Fibroblast of skin of right biceps (primary cell): ENCODE data around the gene SRCAP.

ENCODE experiments used
- DNase-seq: peaks from one replicate; pipeline ENCODE4 v3.0.0-alpha.2; 2013

The SRCAP gene

DNA sequence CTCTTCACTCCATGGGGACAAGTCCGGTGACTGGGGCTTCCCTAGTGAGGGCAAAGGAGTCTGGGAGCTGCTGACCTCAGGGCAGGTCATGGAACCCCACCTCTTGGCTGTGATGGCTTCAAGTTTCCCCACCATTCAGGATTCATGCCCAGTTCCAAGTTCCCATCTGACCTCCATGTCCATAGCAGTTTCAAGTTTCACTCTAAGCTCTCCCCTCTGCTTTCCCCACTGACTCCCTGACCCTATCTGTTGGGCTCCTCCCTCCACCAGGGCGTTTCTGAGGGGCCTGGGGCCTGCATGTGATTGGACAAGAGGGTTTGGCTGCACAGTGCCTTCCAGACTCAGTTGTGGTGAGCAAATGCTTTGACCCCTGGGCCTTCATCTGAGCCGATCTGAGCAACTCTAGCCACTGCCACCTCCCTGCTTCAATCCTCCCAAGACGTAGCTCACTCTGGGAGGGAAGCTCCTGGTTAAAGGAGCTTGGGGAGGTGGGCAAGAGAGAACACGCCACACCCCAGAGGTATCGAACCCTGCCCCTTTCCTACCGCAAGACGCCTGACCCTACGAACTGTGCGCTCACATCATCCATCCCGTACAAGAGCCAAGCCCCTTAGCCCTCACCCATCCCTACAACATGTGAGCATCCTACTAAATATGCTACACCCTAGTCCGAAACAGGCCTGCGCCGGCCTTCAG lies 79.7 kb downstream of the SRCAP start:
- DNase-seq, result no peak

DNA sequence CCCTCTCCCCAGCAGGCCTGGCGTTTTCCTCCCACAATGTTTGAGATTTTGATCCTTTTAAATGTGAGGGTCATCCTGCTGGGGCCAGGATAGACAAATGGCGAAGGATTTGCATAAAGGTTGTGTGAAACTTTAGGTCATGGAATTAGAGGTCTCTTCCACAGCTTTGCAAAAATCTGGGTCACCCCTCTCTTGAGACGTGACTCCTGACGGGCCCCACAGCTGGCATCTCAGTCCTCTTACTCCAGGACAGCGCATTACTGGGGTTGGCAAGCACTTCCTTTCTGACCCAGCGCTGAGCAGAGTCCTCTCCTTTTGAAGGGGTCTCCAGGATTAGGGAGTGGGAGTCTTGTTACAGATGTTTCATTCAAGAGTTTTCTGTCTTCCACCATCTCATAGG lies 80.6 kb downstream of the SRCAP start:
- no peak for DNase-seq

DNA sequence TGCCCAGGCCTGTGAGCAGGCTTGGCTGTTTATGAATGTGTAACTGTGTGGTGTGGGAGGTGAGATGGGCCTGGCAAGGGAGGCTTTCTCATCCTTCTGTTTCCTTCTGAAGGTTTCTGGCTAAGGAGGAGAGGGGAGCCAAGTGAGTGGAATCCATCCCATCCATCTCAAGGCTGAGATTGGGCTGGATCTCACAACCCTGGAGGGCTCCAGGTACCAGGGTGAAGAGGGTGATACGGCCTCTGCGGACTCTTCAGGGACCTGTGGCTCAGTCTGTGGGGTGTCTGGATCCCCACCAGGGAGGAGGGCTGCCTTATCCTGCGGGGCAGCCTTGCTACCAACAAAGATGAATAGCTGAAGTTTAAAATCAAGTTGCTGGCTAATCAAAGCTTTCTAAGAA lies 81.0 kb downstream of the SRCAP start:
- no peak for DNase-seq

DNA sequence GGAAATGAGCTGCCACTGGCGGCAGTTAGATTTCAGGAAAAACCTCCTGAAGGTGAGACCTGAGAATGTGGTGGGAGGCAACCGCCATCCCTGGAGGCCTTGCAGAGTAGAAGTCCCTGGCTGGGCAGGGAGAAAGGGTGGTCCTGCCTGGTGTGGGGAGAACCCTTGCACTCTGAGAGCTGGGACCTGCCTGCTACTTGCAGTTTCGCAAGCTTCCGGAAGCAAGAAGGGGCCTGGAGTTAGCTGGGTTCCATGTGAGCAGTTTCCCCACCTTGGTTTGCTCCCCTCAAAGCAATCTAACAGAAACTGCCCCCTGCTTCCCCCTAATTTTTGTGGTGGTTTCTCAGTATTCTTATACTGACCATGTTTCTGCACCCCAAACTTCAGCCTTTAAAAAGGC lies 81.6 kb downstream of the SRCAP start:
- no peak for DNase-seq

DNA sequence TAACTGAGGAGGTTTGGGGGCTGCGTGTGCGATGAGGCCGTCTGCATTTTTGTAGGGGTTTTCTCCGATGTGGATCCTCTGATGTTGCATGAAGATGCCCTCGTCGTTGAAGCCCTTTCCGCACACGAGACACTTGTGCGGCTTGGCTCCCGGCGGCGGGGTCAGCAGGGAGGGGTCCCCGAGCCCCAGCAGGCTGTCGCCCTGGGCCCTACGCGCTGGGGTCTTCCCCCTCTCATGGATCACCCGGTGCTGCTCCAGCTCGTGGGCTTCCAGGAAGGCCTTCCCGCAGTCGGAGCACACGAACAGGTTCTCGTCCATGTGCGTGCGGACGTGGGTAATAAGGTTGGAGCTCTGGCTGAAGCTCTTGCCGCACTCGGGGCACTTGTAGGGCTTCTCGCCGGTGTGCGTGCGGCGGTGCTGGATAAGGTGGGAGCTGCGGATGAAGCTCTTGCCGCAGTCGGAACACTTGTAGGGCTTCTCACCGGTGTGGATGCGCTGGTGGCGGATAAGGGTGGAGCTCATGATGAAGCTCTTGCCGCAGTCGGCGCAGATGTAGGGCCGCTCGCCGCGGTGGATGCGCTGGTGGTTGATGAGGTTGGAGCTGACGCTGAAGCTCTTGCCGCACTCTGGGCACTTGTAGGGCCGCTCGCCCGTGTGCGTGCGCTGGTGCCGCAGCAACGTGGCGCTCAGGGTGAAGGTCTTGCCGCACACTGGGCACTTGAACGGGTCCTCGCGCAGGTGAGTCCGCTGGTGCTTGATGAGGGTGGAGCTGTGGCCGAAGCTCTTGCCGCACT lies 83.7 kb downstream of the SRCAP start:
- DNase-seq, result no peak

DNA sequence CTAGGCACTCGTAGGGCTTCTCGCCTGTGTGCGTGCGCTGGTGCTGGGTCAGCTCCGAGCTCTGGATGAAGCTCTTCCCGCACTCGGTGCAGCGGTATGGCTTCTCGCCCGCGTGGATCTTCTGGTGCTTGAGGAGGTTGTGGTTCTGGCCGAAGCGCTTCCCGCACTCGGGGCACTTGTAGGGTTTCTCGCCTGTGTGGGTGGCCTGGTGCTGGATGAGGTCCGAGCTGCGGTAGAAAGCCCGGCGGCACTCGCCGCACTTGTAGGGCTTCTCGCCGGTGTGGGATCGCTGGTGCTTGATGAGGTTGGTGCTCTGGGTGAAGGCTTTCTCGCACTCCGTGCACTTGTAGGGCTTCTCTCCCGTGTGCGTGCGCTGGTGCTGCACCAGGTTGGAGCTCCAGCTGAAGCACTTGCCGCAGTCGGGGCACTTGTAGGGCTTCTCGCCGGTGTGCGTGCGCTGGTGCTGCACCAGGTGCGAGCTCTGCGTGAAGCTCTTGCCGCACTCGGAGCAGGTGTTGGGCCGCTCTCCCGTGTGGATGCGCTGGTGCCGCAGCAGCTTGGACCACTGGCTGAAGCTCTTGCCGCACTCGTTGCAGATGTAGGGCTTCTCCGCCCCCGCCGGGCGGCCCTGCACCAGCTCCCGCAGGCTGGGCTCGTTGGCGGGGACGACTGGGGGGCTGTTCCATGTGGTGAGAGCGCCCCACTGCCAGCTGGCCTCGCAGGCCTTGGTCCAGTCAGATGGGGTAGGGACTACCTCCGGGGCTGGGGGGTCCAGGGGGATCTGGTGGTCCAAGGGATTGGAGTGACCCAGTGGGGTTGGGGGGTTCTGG lies 84.5 kb downstream of the SRCAP start:
- DNase-seq, result no peak

DNA sequence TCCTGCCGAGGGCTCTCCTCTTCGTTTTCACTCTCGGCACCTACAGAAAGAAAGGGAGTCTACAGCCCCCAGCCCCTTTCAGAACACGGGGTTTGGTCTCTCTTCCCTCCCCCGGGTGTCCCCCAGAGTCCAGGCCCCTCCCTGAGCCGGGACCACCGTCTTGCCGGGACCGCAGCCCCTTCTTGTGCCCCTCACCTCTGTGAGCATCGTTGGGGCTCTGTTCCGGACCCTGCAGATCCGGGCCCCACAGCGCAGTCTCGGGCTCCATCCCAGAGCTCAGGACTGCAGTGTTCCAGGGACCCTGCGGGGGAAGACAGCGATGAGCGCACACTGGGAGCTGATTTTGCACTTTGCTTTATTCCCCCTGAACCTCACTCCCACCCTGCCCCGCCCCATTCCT lies 85.2 kb downstream of the SRCAP start:
- DNase-seq, result no peak

DNA sequence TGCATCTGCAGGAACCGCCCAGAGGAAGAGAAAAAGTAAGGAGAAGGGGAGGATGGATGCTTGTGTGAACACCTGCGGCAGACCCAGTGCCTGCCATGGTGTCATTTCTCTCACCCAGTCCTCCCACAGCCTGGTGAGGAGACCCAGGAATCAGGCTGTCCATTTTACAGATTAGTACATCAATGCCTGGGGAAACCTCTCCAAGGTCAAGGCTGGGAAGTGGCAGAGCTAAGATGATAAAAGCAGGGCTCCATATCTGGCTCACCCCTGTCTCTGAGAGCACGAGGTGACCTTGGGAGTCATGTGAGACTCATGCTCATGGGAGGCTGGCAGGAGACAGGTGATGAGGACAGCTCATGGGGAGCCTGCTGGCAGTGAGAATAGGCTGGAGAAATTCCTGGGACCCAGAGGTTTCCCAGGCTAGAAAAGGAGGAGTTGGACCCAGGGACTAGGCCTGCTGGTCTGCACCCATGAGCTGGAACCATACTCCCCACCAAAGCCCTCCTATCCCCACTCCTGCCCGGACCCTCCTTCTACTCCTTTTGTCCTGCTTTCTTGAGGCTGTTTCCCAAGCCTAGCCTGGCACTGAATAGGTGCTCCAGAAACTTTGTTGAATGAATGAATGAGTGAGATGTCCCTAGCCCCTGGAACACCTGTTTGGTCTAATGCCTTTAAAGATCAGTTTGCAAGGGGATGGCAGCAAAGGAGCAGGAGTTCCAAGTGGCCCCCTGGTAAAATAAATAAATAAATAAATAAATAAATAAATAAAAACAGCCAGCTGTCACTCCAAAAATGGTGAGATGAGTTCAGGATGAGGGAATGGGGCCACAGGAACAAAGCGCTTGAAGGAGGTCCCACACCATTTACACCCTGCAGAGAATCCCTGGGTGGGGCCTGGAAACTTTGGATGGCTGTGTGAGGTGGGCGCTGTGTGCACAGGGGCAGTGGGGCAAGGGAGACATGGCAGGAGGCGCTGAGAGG lies 86.4 kb downstream of the SRCAP start:
- no peak for DNase-seq

DNA sequence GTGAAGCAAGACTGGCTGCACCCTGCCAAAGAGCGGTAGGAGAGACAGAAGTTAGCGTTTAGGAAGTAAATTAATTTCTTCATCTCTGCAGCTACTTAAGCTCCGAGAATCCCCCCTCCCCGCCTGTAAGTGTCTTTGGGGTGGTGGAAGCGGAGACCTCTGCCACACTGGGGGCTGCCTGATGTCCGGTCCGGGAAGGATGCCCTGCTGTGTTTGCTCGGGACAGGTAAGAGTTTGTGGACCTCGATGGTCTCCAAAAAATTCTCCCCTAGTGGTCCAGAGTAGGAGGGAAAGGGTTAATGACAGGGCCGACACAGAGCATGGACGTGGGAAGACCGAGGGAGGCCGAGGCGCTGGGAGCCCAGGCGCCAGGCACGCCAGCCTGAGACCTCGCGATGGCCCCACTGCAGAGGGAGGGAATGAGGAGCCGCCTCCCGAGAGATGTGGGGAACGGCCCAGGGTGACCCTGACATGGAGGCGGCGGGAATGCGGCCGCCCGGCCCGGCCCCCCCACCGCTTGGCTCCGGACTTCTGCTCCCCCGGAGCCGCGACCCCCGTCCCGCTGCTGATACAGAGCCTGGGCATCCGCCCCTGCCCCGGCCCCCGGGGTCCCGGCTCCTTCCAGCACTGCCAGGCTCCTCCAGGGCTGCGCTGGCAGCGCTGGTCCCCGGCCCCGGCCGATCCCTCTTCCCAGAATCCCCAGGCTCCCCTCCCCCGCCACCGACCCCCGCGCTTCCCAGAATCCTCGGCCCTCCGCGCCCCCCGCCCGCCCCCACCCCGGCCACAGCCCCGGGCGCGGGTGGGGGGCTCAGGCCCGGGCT lies 87.4 kb downstream of the SRCAP start:
- DNase-seq, result peak; percentile 69

DNA sequence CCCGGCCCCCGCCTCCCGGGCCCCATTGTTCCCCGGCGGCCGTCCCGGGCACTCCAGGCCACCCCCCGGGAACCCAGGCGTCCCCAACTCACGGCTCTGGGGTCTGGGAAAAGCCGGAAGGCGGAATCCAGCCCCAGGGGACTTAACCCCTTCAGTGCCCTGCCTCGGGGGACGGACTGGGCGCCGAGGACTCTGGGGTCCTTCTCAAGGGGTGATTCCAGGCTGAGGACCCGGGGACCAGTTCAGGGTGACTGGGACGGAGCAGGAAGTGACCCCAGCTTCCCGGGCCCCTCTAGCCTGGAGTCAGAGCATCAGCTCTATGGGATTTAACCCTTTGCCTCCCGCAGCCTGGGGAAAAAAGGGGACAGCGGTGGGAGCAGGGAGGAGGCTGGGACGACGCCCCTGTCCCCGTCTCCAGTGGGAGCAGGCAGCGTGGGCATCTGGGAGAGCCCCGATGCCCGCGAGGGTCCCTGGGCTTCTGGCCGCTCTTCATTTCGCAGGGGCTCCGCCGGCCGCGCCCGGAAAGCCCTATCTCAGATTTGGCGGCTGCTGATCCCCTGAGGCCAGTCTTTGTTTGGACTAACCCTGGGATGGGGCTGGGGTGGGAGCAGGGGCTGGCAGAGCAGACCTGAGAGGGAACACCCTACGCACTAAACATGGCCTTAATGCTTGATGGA lies 88.1 kb downstream of the SRCAP start, which contains the start of gene ZNF629:
ZNF629 (minus strand) TSS at position 270 of the 677 bp plus-strand sequence. CDS start 2,723 bp downstream, outside the sequence.
- peak; percentile 77 for DNase-seq

DNA sequence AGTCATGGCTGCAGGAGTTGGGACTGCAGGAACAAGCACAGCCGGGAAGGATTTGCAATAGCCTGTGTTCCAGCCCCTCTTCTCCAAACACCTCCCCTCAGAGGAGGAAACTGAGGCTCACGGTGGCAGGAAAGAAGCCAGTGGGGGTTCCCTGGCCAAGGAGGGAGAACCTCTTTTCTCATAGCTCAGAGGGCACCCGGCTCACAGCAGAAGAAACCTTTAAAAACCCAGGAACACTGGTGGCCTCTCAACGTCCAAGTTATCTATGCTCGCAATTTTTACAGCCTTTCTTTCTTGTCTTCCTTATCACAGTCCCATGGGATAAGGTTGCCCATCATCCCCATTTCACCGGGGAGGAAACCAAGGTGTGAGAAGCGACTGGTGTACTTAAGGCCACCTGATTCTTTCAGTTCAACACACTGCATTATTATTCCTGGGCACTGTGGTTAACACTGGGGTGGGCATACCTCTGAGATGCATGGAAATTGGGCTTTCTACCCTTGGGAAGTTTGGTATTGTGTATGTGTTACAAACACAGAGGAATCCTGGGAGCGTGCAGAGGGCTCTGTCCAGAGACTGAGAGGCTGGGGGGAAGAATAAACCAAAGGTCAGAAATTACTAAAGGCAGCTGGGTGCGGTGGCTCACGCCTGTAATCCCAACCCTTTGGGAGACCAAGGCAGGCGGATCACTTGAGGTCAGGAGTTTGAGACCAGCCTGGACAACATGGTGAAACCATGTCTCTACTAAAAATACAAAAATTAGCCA lies 88.8 kb downstream of the SRCAP start:
- no peak for DNase-seq
